Adrenal gland (tissue), 12 donors: ENCODE data around the gene ERP29. TPM values are rescaled to one million over a fixed set of nuclear protein-coding genes. Genes with fewer than 3 reads are reported as not detected.

Experiments
- DNase-seq, 7 donors: peaks; one replicate each; pipeline ENCODE4 v3.0.0-alpha.2; 2019 to 2020
- H3K27ac ChIP-seq, 5 donors: fragments of 200-600 bp; sonication (generic) in 4 of 5; 1 replicate in 3 of 5; 2 replicates in 2 of 5; pipeline versions ENCODE4 v1.5.1 to v1.8.0; 2016 to 2020; ENCODE audit warnings: mild to moderate bottlenecking in 1 of 5
- H3K27me3 ChIP-seq: fragments of 200-600 bp; 2 replicates; pipeline ENCODE4 v1.8.0; 2021
- H3K36me3 ChIP-seq, 2 donors: fragments of 200-600 bp; replicated peaks in 1 of 2; 1 replicate in 1 of 2; 2 replicates in 1 of 2; pipeline versions ENCODE4 v1.5.1 to v1.8.0; 2018 to 2022
- H3K4me1 ChIP-seq, 2 donors: fragments of 200-600 bp; replicated peaks in 1 of 2; 1 replicate in 1 of 2; 2 replicates in 1 of 2; pipeline versions ENCODE4 v1.5.1 to v1.8.0; 2018 to 2021
- H3K4me3 ChIP-seq, 4 donors: fragments of 200-600 bp; sonication (generic) in 3 of 4; one replicate each; pipeline ENCODE4 v1.5.1; 2016 to 2018
- H3K9me3 ChIP-seq, 3 donors: fragments of 200-600 bp; sonication (generic) in 1 of 3; replicated peaks in 1 of 3; 1 replicate in 2 of 3; 2 replicates in 1 of 3; pipeline versions ENCODE4 v1.5.1 to v1.8.0; 2016 to 2021
- CTCF ChIP-seq, 6 experiments: fragments of 450-650 bp in 4 of 6; fragments of 200-600 bp in 2 of 6; sonication (generic) in 1 of 6; IDR thresholded peaks; 1 replicate in 5 of 6; 2 replicates in 1 of 6; pipeline versions ENCODE4 v1.5.1 to v1.8.0; 2016 to 2021; ENCODE audit warnings: antibody characterized with exemption in 6 of 6, mild to moderate bottlenecking in 2 of 6, moderate library complexity in 1 of 6
- POLR2A ChIP-seq, 2 donors: fragments of 450-650 bp; IDR thresholded peaks; one replicate each; pipeline ENCODE4 v1.6.1; 2017; ENCODE audit warnings: antibody characterized with exemption in 2 of 2, mild to moderate bottlenecking in 2 of 2, moderate library complexity in 1 of 2
- WGBS, 4 donors: extraction: QIAGEN DNeasy Blood & Tissue Kit in 2 of 4; methylation state at CpG; one replicate each; pipeline versions ENCODE4 v1.1.5 to v1.1.7; 2013 to 2017; 5-methylcytosine and 5-hydroxymethylcytosine counted together
- intact Hi-C, 2 donors: fragments of 100-400 bp; cut with DNase I; formaldehyde crosslinking; loops; one replicate each; pipeline versions ENCODE4 v1.14.1 to v1.15.0; 2022 to 2023
- polyA plus RNA-seq, 3 donors: library from polyadenylated mRNA; stranded (reverse); fragments of 200-250 nt in 2 of 3; fragments of 350-450 nt in 1 of 3; fragmentation: Illumina TruSeq in 1 of 3; extraction: RNeasy Lipid Tissue Mini Kit (QIAGEN cat#74804) in 1 of 3; gene quantifications; one replicate each; pipeline ENCODE4 v1.2.3, GENCODE V29; 2013 to 2014
- total RNA-seq, 9 donors: library from RNA; depleted of rRNA in 4 of 9; stranded (reverse); fragments of >200 nt in 4 of 9; fragments of 120-200 nt in 1 of 9; fragmentation: NEBNext Ultra II Directional in 1 of 9; extraction: Animal tissue kit (Norgen Biotek cat#: 25700) in 1 of 9; gene quantifications; one replicate each; pipeline versions ENCODE4 v1.1.0 to v1.2.4, GENCODE V29; 2013 to 2023
- donor health status: healthy with polysubstance abuse.
- donor health status: Bipolar disorder and iron deficiency.
- donor health status: DM: yes; HTN: yes; CAD: no.
- donor health status: DM: no; HTN: no; CAD: no.
- donor health status: DM: no; HTN: no; CAD: no.
- donor health status: DM: yes; HTN: yes; CAD: no.

The ERP29 gene
- total and polyA plus RNA-seq, 12 donors, result 68.5 to 141 (median 93.8) TPM

GRCh38 chr12:111980598-111980997 lies 32.6 kb upstream of the ERP29 start:
- H3K4me1 ChIP-seq, result peaks cover 1 to 3% of the 10 kb centered on the region in 2 donors
- no peak for DNase-seq
- no peak overlapping the region for H3K27ac ChIP-seq
- no peaks in the 10 kb centered on the region for H3K36me3 ChIP-seq
- WGBS, 4 donors, result 83 to 88% (median 86%) methylated on average over 5 of the region's 5 CpGs
- intact Hi-C loops, result no loop called here
- no peaks in the 10 kb centered on the region for H3K9me3 ChIP-seq
- no peaks in the 10 kb centered on the region for H3K27me3 ChIP-seq
- H3K4me3 ChIP-seq, result no peak overlapping the region
- TF ChIP-seq POLR2A (IDR thresholded peaks at IDR 0.05) (no peak), CTCF (IDR thresholded peaks at IDR 0.05) (no peak)

GRCh38 chr12:111981987-111982386 lies 31.2 kb upstream of the ERP29 start:
- WGBS, 4 donors, result 85 to 98% (median 95%) methylated on average over 2 of the region's 2 CpGs
- TF ChIP-seq POLR2A (IDR thresholded peaks at IDR 0.05), result no peak
- no peak for TF ChIP-seq CTCF (IDR thresholded peaks at IDR 0.05)
- no peaks in the 10 kb centered on the region for H3K9me3 ChIP-seq

GRCh38 chr12:111984820-111985219 lies 28.4 kb upstream of the ERP29 start:
- TF ChIP-seq CTCF (IDR thresholded peaks at IDR 0.05), result no peak
- no peak for TF ChIP-seq POLR2A (IDR thresholded peaks at IDR 0.05)
- WGBS, 4 donors, result 85 to 88% (median 86%) methylated on average over 2 of the region's 2 CpGs
- no peaks in the 10 kb centered on the region for H3K27me3 ChIP-seq
- DNase-seq, result no peak
- H3K36me3 ChIP-seq, result no peaks in the 10 kb centered on the region
- H3K4me1 ChIP-seq, result no peaks in the 10 kb centered on the region
- no peak overlapping the region for H3K27ac ChIP-seq
- intact Hi-C loops, result no loop called here
- H3K4me3 ChIP-seq, result no peak overlapping the region
- no peaks in the 10 kb centered on the region for H3K9me3 ChIP-seq

More at GRCh38 chr12:111981987-111982386, 31.2 kb upstream of the ERP29 start:
- Histone ChIP-seq H3K27me3 (no peaks in the 10 kb centered on the region), H3K27ac (no peak overlapping the region), H3K4me1 (no peaks in the 10 kb centered on the region), H3K36me3 (no peaks in the 10 kb centered on the region), H3K4me3 (no peak overlapping the region)
- DNase-seq, result no peak
- intact Hi-C loops, result no loop called here

- intact Hi-C loops, result no loop called here
- WGBS, 4 donors, result 74 to 100% (median 96%) methylated on average over 2 of the region's 2 CpGs
- H3K9me3 ChIP-seq, result no peaks in the 10 kb centered on the region
- no peak for DNase-seq
- H3K4me3 ChIP-seq, result no peak overlapping the region
- no peaks in the 10 kb centered on the region for H3K36me3 ChIP-seq
- no peaks in the 10 kb centered on the region for H3K27me3 ChIP-seq
- peaks cover 0 to 5% of the 10 kb centered on the region in 2 donors for H3K4me1 ChIP-seq
- no peak overlapping the region for H3K27ac ChIP-seq
- TF ChIP-seq POLR2A (IDR thresholded peaks at IDR 0.05), result no peak
Observed at GRCh38 chr12:111991535-111991934, 21.7 kb upstream of the ERP29 start.

- Histone ChIP-seq H3K4me1 (peaks cover 0 to 5% of the 10 kb centered on the region in 2 donors), H3K27me3 (no peaks in the 10 kb centered on the region), H3K9me3 (no peaks in the 10 kb centered on the region), H3K36me3 (no peaks in the 10 kb centered on the region), H3K27ac (no peak overlapping the region), H3K4me3 (no peak overlapping the region)
- no peak for DNase-seq
- TF ChIP-seq CTCF (IDR thresholded peaks at IDR 0.05), result no peak
- TF ChIP-seq POLR2A (IDR thresholded peaks at IDR 0.05), result no peak
- intact Hi-C loops, result no loop called here
- WGBS, 4 donors, result 90 to 96% (median 92%) methylated on average over 4 of the region's 4 CpGs
Observed at GRCh38 chr12:111991946-111992345, 21.3 kb upstream of the ERP29 start.
